ENCODE results near the gene RANBP10. TPM values are rescaled to one million over a fixed set of nuclear protein-coding genes. Genes with fewer than 3 reads are reported as not detected.
A peak's percentile ranks its signal among the peaks of the same experiment; 100 is the strongest.

Gene RANBP10
- total and polyA plus RNA-seq, 2 of the 13 experiments (the other 11 are each of a cell fraction or from before 2014, with no cell fraction given): 9.2 to 22.7 TPM

DNA sequence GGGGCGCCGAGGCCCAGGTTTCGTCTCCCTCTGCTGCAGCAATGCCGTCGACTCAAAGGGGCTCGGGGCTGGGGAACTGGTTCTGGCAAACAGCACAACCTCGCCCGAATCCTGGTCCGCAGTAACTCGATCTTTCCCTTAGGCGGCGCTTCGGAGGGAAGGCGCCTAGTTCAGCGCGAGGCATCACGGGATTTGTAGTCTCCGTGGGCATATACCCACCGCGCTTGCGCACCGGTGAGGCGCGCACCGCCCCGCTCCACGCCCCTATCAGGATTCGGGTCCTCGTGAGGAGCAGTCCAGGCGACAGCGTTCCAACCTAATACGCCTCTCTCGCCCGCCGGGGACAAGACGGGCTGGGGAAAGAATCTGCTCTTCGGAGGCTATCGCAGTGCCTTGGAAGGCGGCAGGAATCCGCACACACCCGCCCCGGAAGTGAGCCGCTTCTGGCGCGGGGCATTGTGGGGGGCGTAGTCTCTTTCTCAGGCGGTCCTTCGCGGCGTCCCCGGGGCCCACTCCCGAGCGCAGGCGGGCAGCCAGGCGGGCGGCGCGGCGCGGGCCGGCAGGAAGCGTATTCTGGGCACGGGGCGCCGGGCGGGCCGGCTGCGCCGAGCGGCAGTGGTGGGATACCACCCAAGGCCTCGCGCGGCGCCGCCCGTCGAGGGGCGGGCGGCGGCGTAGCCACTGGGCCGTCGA lies 35.6 kb upstream of the RANBP10 start, which contains the start of gene THAP11 (continued):
- TF ChIP-seq ZNF280D (CRISPR knock-in tag; IDR thresholded peaks at IDR 0.05) (no peak), BRCA1 (CRISPR knock-in tag; IDR thresholded peaks at IDR 0.05) (no peak), SCMH1 (CRISPR knock-in tag; IDR thresholded peaks at IDR 0.05; ENCODE audit: borderline replicate concordance) (no peak), ZBTB38 (CRISPR knock-in tag; IDR thresholded peaks at IDR 0.05) (no peak; the same call in 1 of the 2 replicates), WIZ (CRISPR knock-in tag; IDR thresholded peaks at IDR 0.05) (no peak), TBX2 (CRISPR knock-in tag; IDR thresholded peaks at IDR 0.05; ENCODE audit: borderline replicate concordance) (peak; percentile 77), PAF1 (CRISPR knock-in tag; IDR thresholded peaks at IDR 0.05) (no peak), HIVEP1 (CRISPR knock-in tag; IDR thresholded peaks at IDR 0.05) (0 out of 2 replicates have a peak, but pooled peaks have one; percentile 43), ZNF558 (CRISPR knock-in tag; IDR thresholded peaks at IDR 0.05; ENCODE audit: borderline replicate concordance) (no peak; the same call in 1 of the 2 replicates), SP1 (IDR thresholded peaks at IDR 0.05) (0 out of 2 replicates have a peak, but pooled peaks have one; percentile 53), SP1 (CRISPR knock-in tag; IDR thresholded peaks at IDR 0.05) (peak; percentile 94), ZNF234 (CRISPR knock-in tag; conservative IDR thresholded peaks at IDR 0.05) (no peak), JUND (CRISPR knock-in tag; IDR thresholded peaks at IDR 0.05) (no peak), PITX1 (CRISPR knock-in tag; IDR thresholded peaks at IDR 0.05) (no peak; the same call in 1 of the 2 replicates), SMAD3 (CRISPR knock-in tag; IDR thresholded peaks at IDR 0.05) (peak; percentile 79; the same call in 1 of the 2 replicates), ZNF20 (CRISPR knock-in tag; IDR thresholded peaks at IDR 0.05) (no peak), YY1 (IDR thresholded peaks at IDR 0.05; ENCODE audit: insufficient read depth, insufficient replicate concordance, low read depth, low read length) (no peak), ZNF644 (CRISPR knock-in tag; IDR thresholded peaks at IDR 0.05; ENCODE audit: low read depth) (0 out of 2 replicates have a peak, but pooled peaks have one; percentile 31), ARHGAP35 (CRISPR knock-in tag; IDR thresholded peaks at IDR 0.05; ENCODE audit: borderline replicate concordance) (peak; percentile 94), HMG20A (CRISPR knock-in tag; IDR thresholded peaks at IDR 0.05; ENCODE audit: borderline replicate concordance) (no peak), MIER3 (CRISPR knock-in tag; IDR thresholded peaks at IDR 0.05; ENCODE audit: borderline replicate concordance) (peak; percentile 84), ZNF143 (CRISPR knock-in tag; IDR thresholded peaks at IDR 0.05) (peak; percentile 93), ZNF260 (CRISPR knock-in tag; IDR thresholded peaks at IDR 0.05; ENCODE audit: borderline replicate concordance, low read depth) (no peak), HHEX (CRISPR knock-in tag; IDR thresholded peaks at IDR 0.05) (no peak; the same call in 1 of the 2 replicates)
- TF ChIP-seq, protein P1, sequence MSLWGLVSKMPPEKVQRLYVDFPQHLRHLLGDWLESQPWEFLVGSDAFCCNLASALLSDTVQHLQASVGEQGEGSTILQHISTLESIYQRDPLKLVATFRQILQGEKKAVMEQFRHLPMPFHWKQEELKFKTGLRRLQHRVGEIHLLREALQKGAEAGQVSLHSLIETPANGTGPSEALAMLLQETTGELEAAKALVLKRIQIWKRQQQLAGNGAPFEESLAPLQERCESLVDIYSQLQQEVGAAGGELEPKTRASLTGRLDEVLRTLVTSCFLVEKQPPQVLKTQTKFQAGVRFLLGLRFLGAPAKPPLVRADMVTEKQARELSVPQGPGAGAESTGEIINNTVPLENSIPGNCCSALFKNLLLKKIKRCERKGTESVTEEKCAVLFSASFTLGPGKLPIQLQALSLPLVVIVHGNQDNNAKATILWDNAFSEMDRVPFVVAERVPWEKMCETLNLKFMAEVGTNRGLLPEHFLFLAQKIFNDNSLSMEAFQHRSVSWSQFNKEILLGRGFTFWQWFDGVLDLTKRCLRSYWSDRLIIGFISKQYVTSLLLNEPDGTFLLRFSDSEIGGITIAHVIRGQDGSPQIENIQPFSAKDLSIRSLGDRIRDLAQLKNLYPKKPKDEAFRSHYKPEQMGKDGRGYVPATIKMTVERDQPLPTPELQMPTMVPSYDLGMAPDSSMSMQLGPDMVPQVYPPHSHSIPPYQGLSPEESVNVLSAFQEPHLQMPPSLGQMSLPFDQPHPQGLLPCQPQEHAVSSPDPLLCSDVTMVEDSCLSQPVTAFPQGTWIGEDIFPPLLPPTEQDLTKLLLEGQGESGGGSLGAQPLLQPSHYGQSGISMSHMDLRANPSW (CRISPR knock-in tag; IDR thresholded peaks at IDR 0.05; ENCODE audit: borderline replicate concordance): peak; percentile 87
- TF ChIP-seq, protein P2, sequence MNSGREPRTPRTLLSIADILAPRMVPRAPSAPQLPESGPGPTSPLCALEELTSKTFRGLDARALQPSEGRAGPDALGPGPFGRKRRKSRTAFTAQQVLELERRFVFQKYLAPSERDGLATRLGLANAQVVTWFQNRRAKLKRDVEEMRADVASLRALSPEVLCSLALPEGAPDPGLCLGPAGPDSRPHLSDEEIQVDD (CRISPR knock-in tag; IDR thresholded peaks at IDR 0.05; ENCODE audit: borderline replicate concordance): no peak

Measured in HepG2 (cell line).